GM12865 (cell line): ENCODE measurements around the gene MORN3.
A peak's percentile ranks its signal among the peaks of the same experiment; 100 is the strongest.
"Not testable (repeated sequence)": the region's sequence is repeated elsewhere in the genome, so short reads cannot be mapped to it uniquely, and the experiment has no call there.

ENCODE experiments used
- DNase-seq: peaks from one replicate; pipeline ENCODE4 v3.0.0; 2010; ENCODE audit warnings: low read depth
- H3K4me3 ChIP-seq: 2 replicates; pipeline ENCODE4 v1.5.1; 2011; ENCODE audit warnings: mild to moderate bottlenecking, low read depth, low read length, control low read depth
- TF ChIP-seq, protein P1 (sequence below): IDR thresholded peaks from 2 replicates; pipeline ENCODE4 v1.5.1; 2011; ENCODE audit warnings: low read length, control low read depth, low read depth, inconsistent platforms; ENCODE audit not compliant: insufficient read depth; ENCODE audit errors: missing control alignments

MORN3 gene

DNA sequence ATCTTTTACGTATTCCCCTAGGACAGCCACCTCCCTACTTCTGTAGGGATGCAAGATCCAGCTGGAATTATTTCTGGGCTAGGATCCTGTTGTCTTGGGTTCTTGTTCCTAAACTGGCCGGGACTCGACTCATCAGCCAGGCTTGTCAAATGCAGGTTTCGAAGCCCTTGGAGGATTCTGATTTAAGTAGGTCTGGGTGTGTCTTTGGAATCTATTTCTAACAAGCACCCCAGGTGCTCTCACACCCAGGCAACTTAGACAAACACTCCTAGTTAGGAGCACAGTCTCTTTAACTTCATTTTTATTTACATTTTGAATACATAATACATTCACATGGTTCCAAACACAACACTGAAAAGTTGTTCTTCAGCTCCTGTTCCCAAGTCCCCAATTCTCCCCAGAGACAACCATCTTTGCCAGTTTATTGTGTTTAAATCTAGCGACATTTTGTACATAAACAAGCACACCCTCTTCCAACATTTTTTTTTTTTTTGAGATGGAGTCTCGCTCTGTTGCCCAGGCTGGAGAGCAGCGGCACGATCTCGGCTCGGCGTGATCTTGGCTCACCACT, 20.9 kb downstream of the MORN3 start:
- no peak for DNase-seq
- no peak overlapping the region for H3K4me3 ChIP-seq
- TF ChIP-seq, protein P1, sequence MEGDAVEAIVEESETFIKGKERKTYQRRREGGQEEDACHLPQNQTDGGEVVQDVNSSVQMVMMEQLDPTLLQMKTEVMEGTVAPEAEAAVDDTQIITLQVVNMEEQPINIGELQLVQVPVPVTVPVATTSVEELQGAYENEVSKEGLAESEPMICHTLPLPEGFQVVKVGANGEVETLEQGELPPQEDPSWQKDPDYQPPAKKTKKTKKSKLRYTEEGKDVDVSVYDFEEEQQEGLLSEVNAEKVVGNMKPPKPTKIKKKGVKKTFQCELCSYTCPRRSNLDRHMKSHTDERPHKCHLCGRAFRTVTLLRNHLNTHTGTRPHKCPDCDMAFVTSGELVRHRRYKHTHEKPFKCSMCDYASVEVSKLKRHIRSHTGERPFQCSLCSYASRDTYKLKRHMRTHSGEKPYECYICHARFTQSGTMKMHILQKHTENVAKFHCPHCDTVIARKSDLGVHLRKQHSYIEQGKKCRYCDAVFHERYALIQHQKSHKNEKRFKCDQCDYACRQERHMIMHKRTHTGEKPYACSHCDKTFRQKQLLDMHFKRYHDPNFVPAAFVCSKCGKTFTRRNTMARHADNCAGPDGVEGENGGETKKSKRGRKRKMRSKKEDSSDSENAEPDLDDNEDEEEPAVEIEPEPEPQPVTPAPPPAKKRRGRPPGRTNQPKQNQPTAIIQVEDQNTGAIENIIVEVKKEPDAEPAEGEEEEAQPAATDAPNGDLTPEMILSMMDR, result no peak

DNA sequence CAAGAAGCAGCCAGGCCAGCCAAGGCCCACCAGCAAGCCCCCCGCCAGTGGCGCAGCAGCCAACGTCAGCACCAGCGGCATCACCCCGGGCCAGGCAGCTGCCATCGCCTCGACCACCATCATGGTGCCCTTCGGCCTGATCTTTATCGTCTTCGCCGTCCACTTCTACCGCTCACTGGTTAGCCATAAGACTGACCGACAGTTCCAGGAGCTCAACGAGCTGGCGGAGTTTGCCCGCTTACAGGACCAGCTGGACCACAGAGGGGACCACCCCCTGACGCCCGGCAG, 28.2 kb downstream of the MORN3 start:
- TF ChIP-seq, protein P1, result no peak
- no peak overlapping the region for H3K4me3 ChIP-seq
- no peak for DNase-seq

- TF ChIP-seq, protein P1, result no peak
- H3K4me3 ChIP-seq, result no peak overlapping the region
- DNase-seq, result no peak
Observed at GRCh38 chr12:121638298-121639202, 30.9 kb downstream of the MORN3 start.

GRCh38 chr12:121637231-121637914, 32.1 kb downstream of the MORN3 start:
- TF ChIP-seq, protein P1, result no peak
- DNase-seq, result peak; percentile 68
- H3K4me3 ChIP-seq, result no peak overlapping the region

GRCh38 chr12:121634836-121635235, 34.6 kb downstream of the MORN3 start:
- DNase-seq, result no peak
- no peak overlapping the region for H3K4me3 ChIP-seq
- TF ChIP-seq, protein P1, result no peak

GRCh38 chr12:121633833-121634196, 35.6 kb downstream of the MORN3 start:
- not testable (repeated sequence) for DNase-seq, H3K4me3 ChIP-seq
